ENCODE data around the gene LIN9.
"Not testable (repeated sequence)": the region's sequence is repeated elsewhere in the genome, so short reads cannot be mapped to it uniquely, and the experiment has no call there.

LIN9 gene

GRCh38 chr1:226308723-226309397 is at the start of gene LIN9:
Gene LIN9 (minus strand): TSS chr1:226309164. CDS start chr1:226309139, 25 bp downstream.
- DNase-seq = peak; percentile 95

- DNase-seq = no peak
These were observed 48.5 kb upstream of the LIN9 start for GRCh38 chr1:226357416-226357815.

- no peak for DNase-seq
These were observed 46.9 kb upstream of the LIN9 start for GRCh38 chr1:226355669-226356551.

- no peak for DNase-seq
These were observed 46.1 kb upstream of the LIN9 start for GRCh38 chr1:226355016-226355415.

GRCh38 chr1:226353698-226354525 is 44.9 kb upstream of the LIN9 start:
- DNase-seq = no peak

- peak; percentile 28 for DNase-seq
These were observed 42.7 kb upstream of the LIN9 start for GRCh38 chr1:226351709-226352108.

- no peak for DNase-seq
These were observed 41.5 kb upstream of the LIN9 start for GRCh38 chr1:226350519-226350865.

GRCh38 chr1:226349801-226350518 is 41.0 kb upstream of the LIN9 start:
- peak; percentile 11 for DNase-seq

GRCh38 chr1:226349081-226349480 is 40.1 kb upstream of the LIN9 start:
- DNase-seq = no peak

- no peak for DNase-seq
These were observed 35.7 kb upstream of the LIN9 start for GRCh38 chr1:226344441-226345259.

GRCh38 chr1:226342656-226343055 is 33.7 kb upstream of the LIN9 start:
- no peak for DNase-seq

GRCh38 chr1:226340111-226340510 is 31.1 kb upstream of the LIN9 start:
- not testable (repeated sequence) for DNase-seq

GRCh38 chr1:226337276-226337875 is 28.4 kb upstream of the LIN9 start:
- no peak for DNase-seq

GRCh38 chr1:226335661-226336060 is 26.7 kb upstream of the LIN9 start:
- no peak for DNase-seq

GRCh38 chr1:226332947-226333346 is 24.0 kb upstream of the LIN9 start:
- DNase-seq = peak; percentile 27

- no peak for DNase-seq
These were observed 20.3 kb upstream of the LIN9 start for GRCh38 chr1:226329237-226329636.

GRCh38 chr1:226327761-226328162 is 18.8 kb upstream of the LIN9 start:
- DNase-seq = no peak

- no peak for DNase-seq
These were observed 16.2 kb upstream of the LIN9 start for GRCh38 chr1:226325178-226325577.

- DNase-seq = no peak
These were observed 15.5 kb upstream of the LIN9 start for GRCh38 chr1:226324479-226324878.

GRCh38 chr1:226322986-226323385 is 14.0 kb upstream of the LIN9 start:
- DNase-seq = no peak

GRCh38 chr1:226320930-226321329 is 12.0 kb upstream of the LIN9 start:
- DNase-seq = peak; percentile 25
